Immature natural killer cell (primary cell): Measurements from ENCODE around the gene TEX29. TPM values are rescaled to one million over a fixed set of nuclear protein-coding genes. Genes with fewer than 3 reads are reported as not detected.

Experiments
- DNase-seq, 3 donors: peaks; one replicate each; pipeline ENCODE4 v3.0.0; 2022; ENCODE audit warnings: mixed read lengths in 1 of 3
- H3K27ac Mint-ChIP-seq, 6 donors: one replicate each; pipeline ENCODE4 v1.8.0; 2020; ENCODE audit warnings: mixed read lengths in 6 of 6, mild to moderate bottlenecking in 5 of 6, inconsistent platforms in 4 of 6, moderate library complexity in 3 of 6
- H3K27me3 Mint-ChIP-seq, 3 donors: one replicate each; pipeline ENCODE4 v1.8.0; 2020 to 2021; ENCODE audit warnings: low read depth in 3 of 3, mild to moderate bottlenecking in 3 of 3, mixed read lengths in 3 of 3, moderate library complexity in 3 of 3, inconsistent platforms in 1 of 3
- H3K36me3 Mint-ChIP-seq, 3 donors: one replicate each; pipeline ENCODE4 v1.8.0; 2020; ENCODE audit warnings: mixed read lengths in 3 of 3, inconsistent platforms in 2 of 3, mild to moderate bottlenecking in 2 of 3
- H3K4me1 Mint-ChIP-seq, 2 donors: one replicate each; pipeline ENCODE4 v1.8.0; 2020; ENCODE audit warnings: inconsistent platforms in 2 of 2, mild to moderate bottlenecking in 2 of 2, mixed read lengths in 2 of 2, moderate library complexity in 1 of 2
- H3K4me3 Mint-ChIP-seq, 5 donors: one replicate each; pipeline ENCODE4 v1.8.0; 2020; ENCODE audit warnings: mild to moderate bottlenecking in 5 of 5, mixed read lengths in 5 of 5, inconsistent platforms in 3 of 5, moderate library complexity in 3 of 5
- H3K9me3 Mint-ChIP-seq, 6 donors: one replicate each; pipeline ENCODE4 v1.8.0; 2020; ENCODE audit warnings: mild to moderate bottlenecking in 6 of 6, mixed read lengths in 6 of 6, inconsistent platforms in 4 of 6, moderate library complexity in 3 of 6
- polyA plus RNA-seq, 3 donors: library from polyadenylated mRNA; unstranded; fragments of 300-500 nt; fragmentation: Illumina TruSeq; gene quantifications; one replicate each; pipeline ENCODE4 v1.2.3, GENCODE V29; 2021

The TEX29 gene
- polyA plus RNA-seq, 3 donors from 2014 or later = 1.4 TPM; not detected in 2

GRCh38 chr13:111383591-111384440 lies 63.4 kb downstream of the TEX29 start:
- no peak overlapping the region for H3K27ac Mint-ChIP-seq
- no peaks in the 10 kb centered on the region for H3K36me3 Mint-ChIP-seq
- no peaks in the 10 kb centered on the region for H3K9me3 Mint-ChIP-seq
- no peak overlapping the region for H3K4me3 Mint-ChIP-seq
- H3K4me1 Mint-ChIP-seq = peaks cover 6% of the 10 kb centered on the region in 2 donors
- H3K27me3 Mint-ChIP-seq = peaks cover 4 to 10% (median 8%) of the 10 kb centered on the region in 3 donors
- DNase-seq = no peak

GRCh38 chr13:111384441-111385182 lies 64.2 kb downstream of the TEX29 start:
- H3K9me3 Mint-ChIP-seq = no peaks in the 10 kb centered on the region
- H3K27ac Mint-ChIP-seq = no peak overlapping the region
- H3K4me1 Mint-ChIP-seq = peaks cover 6% of the 10 kb centered on the region in 2 donors
- peaks cover 4 to 10% (median 8%) of the 10 kb centered on the region in 3 donors for H3K27me3 Mint-ChIP-seq
- DNase-seq = no peak
- no peak overlapping the region for H3K4me3 Mint-ChIP-seq
- H3K36me3 Mint-ChIP-seq = no peaks in the 10 kb centered on the region

GRCh38 chr13:111385183-111385857 lies 64.9 kb downstream of the TEX29 start:
- DNase-seq = no peak

GRCh38 chr13:111387026-111387871 lies 66.8 kb downstream of the TEX29 start:
- Mint-ChIP-seq H3K4me3 (no peak overlapping the region), H3K4me1 (peaks cover 6% of the 10 kb centered on the region in 2 donors), H3K27ac (no peak overlapping the region), H3K36me3 (no peaks in the 10 kb centered on the region), H3K27me3 (peaks cover 1 to 8% (median 5%) of the 10 kb centered on the region in 3 donors), H3K9me3 (no peaks in the 10 kb centered on the region)
- no peak for DNase-seq

More at GRCh38 chr13:111385183-111385857, 64.9 kb downstream of the TEX29 start:
- H3K4me3 Mint-ChIP-seq = no peak overlapping the region
- H3K4me1 Mint-ChIP-seq = peaks cover 6% of the 10 kb centered on the region in 2 donors
- H3K27me3 Mint-ChIP-seq = peaks cover 4 to 10% (median 8%) of the 10 kb centered on the region in 3 donors
- H3K36me3 Mint-ChIP-seq = no peaks in the 10 kb centered on the region
- H3K27ac Mint-ChIP-seq = no peak overlapping the region
- no peaks in the 10 kb centered on the region for H3K9me3 Mint-ChIP-seq

- Mint-ChIP-seq H3K4me3 (no peak overlapping the region), H3K4me1 (peaks cover 6% of the 10 kb centered on the region in 2 donors), H3K9me3 (no peaks in the 10 kb centered on the region), H3K27ac (no peak overlapping the region), H3K27me3 (peaks cover under 1 to 11% (median 5%) of the 10 kb centered on the region in 3 donors), H3K36me3 (no peaks in the 10 kb centered on the region)
- no peak for DNase-seq
Observed at GRCh38 chr13:111387945-111388600, 67.6 kb downstream of the TEX29 start.

- no peak for DNase-seq
- H3K36me3 Mint-ChIP-seq = no peaks in the 10 kb centered on the region
- H3K4me1 Mint-ChIP-seq = peaks cover 6% of the 10 kb centered on the region in 2 donors
- peaks cover 3 to 5% (median 5%) of the 10 kb centered on the region in 3 donors for H3K27me3 Mint-ChIP-seq
- no peak overlapping the region for H3K27ac Mint-ChIP-seq
- no peak overlapping the region for H3K4me3 Mint-ChIP-seq
- H3K9me3 Mint-ChIP-seq = no peaks in the 10 kb centered on the region
Observed at GRCh38 chr13:111388851-111389500, 68.5 kb downstream of the TEX29 start.

GRCh38 chr13:111389621-111390521 lies 69.4 kb downstream of the TEX29 start:
- Mint-ChIP-seq H3K4me1 (peaks cover 1% of the 10 kb centered on the region in 2 donors), H3K27ac (no peak overlapping the region), H3K4me3 (no peak overlapping the region), H3K27me3 (peaks cover under 1 to 5% (median 4%) of the 10 kb centered on the region in 3 donors), H3K9me3 (no peaks in the 10 kb centered on the region), H3K36me3 (no peaks in the 10 kb centered on the region)
- DNase-seq = no peak

- no peak for DNase-seq
- Mint-ChIP-seq H3K36me3 (no peaks in the 10 kb centered on the region), H3K4me3 (no peak overlapping the region), H3K9me3 (no peaks in the 10 kb centered on the region), H3K27ac (no peak overlapping the region), H3K4me1 (no peaks in the 10 kb centered on the region), H3K27me3 (peaks cover 0 to 7% (median 4%) of the 10 kb centered on the region in 3 donors)
Observed at GRCh38 chr13:111390522-111391270, 70.3 kb downstream of the TEX29 start.

GRCh38 chr13:111392486-111392885 lies 72.0 kb downstream of the TEX29 start:
- H3K36me3 Mint-ChIP-seq = no peaks in the 10 kb centered on the region
- no peak overlapping the region for H3K4me3 Mint-ChIP-seq
- DNase-seq = no peak
- H3K4me1 Mint-ChIP-seq = no peaks in the 10 kb centered on the region
- H3K27ac Mint-ChIP-seq = no peak overlapping the region
- H3K9me3 Mint-ChIP-seq = no peaks in the 10 kb centered on the region
- H3K27me3 Mint-ChIP-seq = peaks cover 0 to 7% (median 4%) of the 10 kb centered on the region in 3 donors

- H3K4me1 Mint-ChIP-seq = no peaks in the 10 kb centered on the region
- peaks cover 0 to 7% (median 4%) of the 10 kb centered on the region in 3 donors for H3K27me3 Mint-ChIP-seq
- no peaks in the 10 kb centered on the region for H3K36me3 Mint-ChIP-seq
- no peak for DNase-seq
- no peak overlapping the region for H3K27ac Mint-ChIP-seq
- H3K9me3 Mint-ChIP-seq = no peaks in the 10 kb centered on the region
- H3K4me3 Mint-ChIP-seq = no peak overlapping the region
Observed at GRCh38 chr13:111393221-111393790, 72.9 kb downstream of the TEX29 start.
